SH-SY5Y (cell line): ENCODE results near the gene PCDH9.

Experiments
- GATA2 ChIP-seq: IDR thresholded peaks from 2 replicates; pipeline ENCODE4 v1.6.1; 2011; ENCODE audit warnings: mild to moderate bottlenecking, low read depth, low read length
- GATA3 ChIP-seq: IDR thresholded peaks from 2 replicates; pipeline ENCODE4 v1.6.1; 2011; ENCODE audit warnings: low read depth, mild to moderate bottlenecking, low read length, moderate library complexity

DNA sequence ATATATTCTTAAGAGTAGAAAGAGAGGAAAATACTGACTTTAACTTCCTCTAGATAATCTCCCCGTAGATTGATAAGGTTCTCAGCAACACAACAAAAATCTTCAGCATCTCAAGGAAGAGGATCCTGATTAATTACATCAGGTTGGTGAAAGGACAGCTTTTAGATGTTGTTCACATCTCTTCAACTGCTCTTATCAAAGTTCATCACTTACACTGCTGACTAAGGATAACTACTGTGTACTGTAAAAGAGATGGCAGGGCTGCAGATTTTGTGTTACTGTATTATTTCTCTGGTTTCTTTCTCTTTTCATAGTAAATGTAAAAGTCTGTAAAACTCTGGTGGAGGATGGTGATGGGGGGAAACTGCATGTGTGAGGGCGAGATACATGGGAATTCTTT, 133.7 kb downstream of the PCDH9 start:
- TF ChIP-seq GATA2 (no peak), GATA3 (no peak)
